Measurements from ENCODE around the gene L1CAM. TPM values are rescaled to one million over a fixed set of nuclear protein-coding genes. Genes with fewer than 3 reads are reported as not detected.

Gene L1CAM
- polyA plus RNA-seq, 3 donors = 0.55 TPM; not detected in 2

DNA sequence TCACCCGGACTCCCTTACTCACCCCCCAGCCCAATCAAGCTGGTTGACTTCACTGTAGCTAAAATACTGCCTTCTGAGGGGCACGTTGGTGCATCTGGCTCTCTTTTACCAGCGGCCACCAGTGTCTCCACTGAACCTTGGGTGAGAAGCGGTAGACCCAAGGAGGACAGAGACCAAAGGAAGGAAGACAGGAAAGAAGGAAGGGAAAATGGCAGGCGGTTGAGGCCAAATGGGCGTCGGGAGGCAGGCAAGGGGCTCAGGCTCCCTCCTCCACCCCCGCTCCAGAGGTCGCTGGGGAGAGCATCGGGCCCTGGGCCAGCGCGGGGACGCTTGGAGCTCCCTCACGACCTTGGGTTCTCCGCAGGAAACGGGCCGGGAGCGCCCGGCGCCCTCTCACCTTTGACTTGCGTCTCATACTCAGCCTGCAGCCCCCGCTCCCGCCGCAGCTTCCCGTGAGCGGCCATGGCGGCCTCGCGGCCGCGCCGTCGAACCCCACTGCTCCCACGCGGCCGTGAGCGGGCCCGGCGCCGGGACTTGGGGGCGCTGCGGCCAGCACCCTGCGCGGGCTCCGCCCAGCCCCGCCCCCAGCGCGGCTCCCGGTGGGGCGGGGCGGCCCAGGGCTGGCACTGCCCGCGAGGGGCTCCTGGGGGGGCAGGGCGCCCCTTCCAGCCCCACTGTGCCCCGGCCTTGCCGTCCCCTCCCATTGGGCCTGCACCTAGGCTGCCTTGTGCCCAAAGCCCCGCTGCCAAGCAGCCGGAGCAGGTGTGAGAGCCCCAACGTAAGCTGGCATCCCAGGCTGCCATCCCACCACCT, 40.0 kb upstream of the L1CAM start, which contains the start of gene ARHGAP4:
TSS of gene ARHGAP4 (minus strand) at position 526 of the 813 bp plus-strand sequence. CDS start at position 464, 62 bp downstream.
- no peak for DNase-seq
- WGBS (ENCODE audit: insufficient coverage) = under 1% methylated on average over 49 of the region's 59 CpGs
- H3K4me1 Mint-ChIP-seq = peaks cover 37% of the 10 kb centered on the region
- peaks cover 65% of the 10 kb centered on the region for H3K79me2 ChIP-seq (ENCODE audit: insufficient read depth, low read length)
- peak within 1 kb of the TSS; percentile 44 to 90 (median 89) for H3K4me3 ChIP-seq (replicated peaks in 1 of 3; ENCODE audit: low read depth in 2 of 3, low read length in 3 of 3)
- H3K4me3 Mint-ChIP-seq = peak within 1 kb of the TSS; percentile 86 to 95
- H3K4me2 ChIP-seq (replicated peaks; ENCODE audit: extremely low read depth, low read length, poor library complexity, severe bottlenecking) = peak within 1 kb of the TSS; percentile 97
- H2AFZ ChIP-seq (ENCODE audit: insufficient read depth, low read depth, low read length, poor library complexity, severe bottlenecking) = peak within 1 kb of the TSS; percentile 52
- intact Hi-C loops (cut with micrococcal nuclease) = loop anchor here (5.0 to 10.0 kb wide), 4 partner anchors 131 to 204 kb away; partner anchors contain the start of genes IDH3G (in 2 of the 2), SSR4 (in 2 of the 2), ABCD1 (in 1 of the 2) and BCAP31 (in 1 of the 2)
- peaks cover 20 to 21% of the 10 kb centered on the region in 2 donors for H3K36me3 ChIP-seq (replicated peaks in 1 of 2; ENCODE audit: control insufficient read depth in 1 of 2, insufficient read depth in 2 of 2, low read length in 2 of 2)
- peaks cover 92% of the 10 kb centered on the region for H4K20me1 ChIP-seq (ENCODE audit: insufficient read depth, low read length)
- H3K27ac Mint-ChIP-seq = peak within 1 kb of the TSS; percentile 93 to 99 (median 98)
- no peaks in the 10 kb centered on the region for H3K27me3 ChIP-seq (ENCODE audit: control insufficient read depth in 2 of 2, insufficient read depth in 2 of 2, low read length in 2 of 2)
- peak within 1 kb of the TSS; percentile 82 for H3K9ac ChIP-seq (ENCODE audit: insufficient read depth, low read length, poor library complexity, severe bottlenecking)
- TF ChIP-seq CTCF (IDR thresholded peaks at IDR 0.05) = no peak
- H3K27ac ChIP-seq (ENCODE audit: low read depth in 1 of 2, low read length in 2 of 2) = peak within 1 kb of the TSS; percentile 94 to 99
- H3K36me3 Mint-ChIP-seq = peaks cover 6 to 29% of the 10 kb centered on the region in 2 donors
- H3K9me3 Mint-ChIP-seq = peaks cover 0 to 17% (median 6%) of the 10 kb centered on the region in 7 donors
- H3K9me3 ChIP-seq (replicated peaks in 1 of 2; ENCODE audit: control insufficient read depth in 1 of 2, insufficient read depth in 1 of 2, low read length in 2 of 2) = no peaks in the 10 kb centered on the region
- peaks cover 0 to 34% (median 0%) of the 10 kb centered on the region in 3 donors for H3K27me3 Mint-ChIP-seq (ENCODE audit: low read depth in 3 of 3)
- H3K4me1 ChIP-seq (ENCODE audit: control insufficient read depth in 1 of 2, insufficient read depth in 2 of 2, low read length in 2 of 2) = peaks cover 62 to 91% of the 10 kb centered on the region in 2 donors

DNA sequence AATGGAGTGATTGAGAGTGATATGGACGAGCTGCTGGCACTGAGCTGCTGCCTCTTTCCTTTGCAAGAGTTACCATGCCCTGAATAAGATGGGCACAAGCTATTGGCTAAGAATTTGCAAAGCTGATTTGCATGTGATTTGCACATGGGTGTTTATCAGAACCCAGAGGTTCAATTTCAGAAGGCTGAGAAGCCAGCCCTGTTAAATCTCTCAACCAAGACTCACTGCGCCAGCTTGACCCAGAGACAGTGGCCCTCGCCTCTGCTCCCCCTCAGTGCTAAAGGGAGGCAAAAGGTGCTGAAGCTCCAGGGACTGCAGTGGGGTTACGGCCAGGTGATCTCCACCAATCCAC, 39.4 kb upstream of the L1CAM start:
- Mint-ChIP-seq H3K36me3 (peaks cover 5 to 28% of the 10 kb centered on the region in 2 donors), H3K4me1 (peaks cover 37% of the 10 kb centered on the region), H3K27ac (peak overlapping the region in 6 of 7 donors; percentile 87 to 97 (median 94)), H3K9me3 (peaks cover 0 to 17% (median 6%) of the 10 kb centered on the region in 7 donors), H3K4me3 (peak overlapping the region; percentile 86 to 95), H3K27me3 (ENCODE audit: low read depth in 3 of 3) (peaks cover 0 to 32% (median 0%) of the 10 kb centered on the region in 3 donors)
- peak overlapping the region; percentile 38 to 89 (median 86) for H3K4me3 ChIP-seq (replicated peaks in 1 of 3; ENCODE audit: low read depth in 2 of 3, low read length in 3 of 3)
- H2AFZ ChIP-seq (ENCODE audit: insufficient read depth, low read depth, low read length, poor library complexity, severe bottlenecking) = peak overlapping the region; percentile 43
- H3K4me1 ChIP-seq (ENCODE audit: control insufficient read depth in 1 of 2, insufficient read depth in 2 of 2, low read length in 2 of 2) = peaks cover 59 to 89% of the 10 kb centered on the region in 2 donors
- peaks cover 68% of the 10 kb centered on the region for H3K79me2 ChIP-seq (ENCODE audit: insufficient read depth, low read length)
- no peaks in the 10 kb centered on the region for H3K9me3 ChIP-seq (replicated peaks in 1 of 2; ENCODE audit: control insufficient read depth in 1 of 2, insufficient read depth in 1 of 2, low read length in 2 of 2)
- no peak for TF ChIP-seq CTCF (IDR thresholded peaks at IDR 0.05)
- H3K9ac ChIP-seq (ENCODE audit: insufficient read depth, low read length, poor library complexity, severe bottlenecking) = peak overlapping the region; percentile 66
- H3K27me3 ChIP-seq (ENCODE audit: control insufficient read depth in 2 of 2, insufficient read depth in 2 of 2, low read length in 2 of 2) = no peaks in the 10 kb centered on the region
- no peak for DNase-seq
- peak overlapping the region; percentile 77 to 81 for H3K27ac ChIP-seq (ENCODE audit: low read depth in 1 of 2, low read length in 2 of 2)
- 0% methylated on average over 1 of the region's 4 CpGs for WGBS (ENCODE audit: insufficient coverage)
- intact Hi-C loops (cut with micrococcal nuclease) = loop anchor here (5.0 to 10.0 kb wide), 4 partner anchors 131 to 203 kb away; partner anchors contain the start of genes IDH3G (in 2 of the 2), SSR4 (in 2 of the 2), ABCD1 (in 1 of the 2) and BCAP31 (in 1 of the 2)
- peaks cover 92% of the 10 kb centered on the region for H4K20me1 ChIP-seq (ENCODE audit: insufficient read depth, low read length)
- H3K36me3 ChIP-seq (replicated peaks in 1 of 2; ENCODE audit: control insufficient read depth in 1 of 2, insufficient read depth in 2 of 2, low read length in 2 of 2) = peaks cover 20 to 21% of the 10 kb centered on the region in 2 donors
- peak overlapping the region; percentile 97 for H3K4me2 ChIP-seq (replicated peaks; ENCODE audit: extremely low read depth, low read length, poor library complexity, severe bottlenecking)

Data from CD14-positive monocyte (primary cell).